Measurements from ENCODE around the gene ENG.

Gene ENG

DNA sequence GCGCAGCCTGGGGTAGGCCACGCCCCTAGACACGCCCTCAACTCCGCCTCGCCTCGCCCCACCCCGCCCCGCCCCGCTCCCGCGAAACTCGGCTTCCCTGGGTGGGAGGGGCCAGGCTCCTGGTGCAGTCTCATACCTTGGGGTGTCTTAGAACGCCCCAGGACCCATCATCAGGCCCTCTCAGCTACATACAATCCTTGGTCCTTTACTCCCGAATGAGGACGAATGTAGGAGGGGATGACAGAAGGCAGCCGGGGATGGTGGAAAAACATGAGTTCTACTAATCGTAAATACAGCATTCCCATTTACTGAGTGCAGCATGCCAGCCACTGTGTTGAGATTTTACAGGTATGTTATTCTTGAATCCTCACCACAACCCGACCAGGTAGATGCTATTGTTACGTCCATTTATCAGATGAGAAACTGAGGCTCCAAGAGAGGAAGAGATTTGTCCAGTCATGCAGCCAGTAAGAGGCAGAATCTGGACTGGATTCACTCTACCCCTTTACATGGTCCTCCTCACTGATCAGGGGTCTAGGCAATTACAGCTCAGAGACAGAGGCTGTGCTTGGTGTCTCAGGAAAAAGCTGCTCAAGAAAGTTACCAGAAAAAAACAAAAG is 82.8 kb downstream of the ENG start:
- DNase-seq, result no peak

DNA sequence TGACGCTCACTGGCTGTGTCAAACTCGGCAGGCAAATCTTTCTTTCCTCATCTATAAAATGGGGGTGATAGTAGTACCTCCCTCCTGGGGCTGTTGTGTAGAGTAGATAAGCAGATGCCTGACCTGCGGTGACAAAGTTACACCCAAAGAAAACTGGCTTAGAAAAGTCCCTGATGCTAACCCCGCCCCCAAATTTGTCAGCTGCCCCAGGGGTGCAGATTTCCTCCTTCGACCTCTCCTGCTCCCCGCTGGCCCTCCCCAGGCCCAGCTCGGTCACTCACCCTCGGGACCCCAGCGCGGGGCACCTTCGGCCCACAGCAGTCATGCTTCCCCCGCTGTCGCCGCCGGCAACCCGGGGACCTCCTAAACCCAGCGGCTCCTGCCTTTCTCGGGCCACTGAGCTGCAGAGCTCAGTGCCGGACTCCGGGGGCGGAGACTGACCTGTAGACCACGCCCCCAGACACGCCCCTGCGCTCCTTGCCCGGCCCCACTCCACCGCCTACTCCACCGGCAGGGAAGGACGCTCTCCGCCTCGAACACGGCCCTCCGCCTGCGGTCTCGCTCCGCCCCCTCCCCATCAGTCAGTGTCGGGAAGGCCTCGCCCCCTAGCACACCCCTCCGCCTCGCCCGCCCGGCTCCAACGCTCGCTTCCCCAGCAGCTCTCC is 83.4 kb downstream of the ENG start:
- peak; percentile 98 for DNase-seq

DNA sequence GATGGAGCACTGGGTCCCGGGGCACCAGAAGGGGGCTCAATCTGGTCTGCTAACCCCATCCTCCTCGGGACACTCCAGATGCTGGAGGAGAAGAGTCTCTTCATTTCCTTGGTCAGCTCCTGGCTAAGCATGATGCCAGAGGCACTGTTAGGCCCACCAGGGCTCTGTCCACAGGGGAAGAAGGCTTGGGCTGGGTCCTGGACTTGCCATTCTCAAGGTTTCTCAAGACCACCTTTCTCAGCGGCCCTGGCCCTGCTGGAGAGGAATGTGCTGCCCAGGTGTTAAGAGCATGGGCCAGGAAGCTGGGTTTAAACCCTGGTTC is 83.9 kb downstream of the ENG start:
- DNase-seq, result no peak

DNA sequence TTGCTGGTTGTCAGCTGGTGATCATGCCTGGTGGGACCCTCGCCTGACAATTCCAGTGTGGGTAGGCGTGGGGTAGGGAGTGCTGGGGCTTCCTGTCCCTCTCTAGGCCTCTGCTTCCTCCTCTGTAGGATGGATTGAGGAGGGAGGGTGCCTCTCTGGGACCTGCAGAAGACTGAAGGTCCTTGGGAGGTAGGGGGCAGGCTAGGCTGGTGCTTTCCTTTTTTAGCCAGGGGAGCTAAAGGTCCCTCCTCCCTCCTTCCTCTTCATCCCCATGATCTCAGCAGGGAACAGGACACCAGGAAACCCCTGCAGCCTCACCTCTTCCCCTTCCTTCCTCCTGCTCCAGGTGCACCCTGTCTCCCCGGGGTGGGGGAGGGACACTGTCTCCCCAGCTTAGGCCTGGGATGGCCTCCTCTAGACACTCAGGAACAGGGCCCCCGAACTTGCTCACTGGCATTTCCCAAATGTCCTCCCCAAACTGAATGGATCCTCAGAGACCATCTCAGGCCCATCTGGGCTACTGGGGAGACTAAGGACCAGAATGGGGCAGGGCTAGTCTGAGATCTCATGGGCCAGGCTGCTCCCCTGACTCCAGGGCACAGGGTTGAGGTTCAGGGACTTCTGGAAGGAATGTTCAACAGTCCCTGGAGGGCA is 84.4 kb downstream of the ENG start:
- DNase-seq, result no peak

DNA sequence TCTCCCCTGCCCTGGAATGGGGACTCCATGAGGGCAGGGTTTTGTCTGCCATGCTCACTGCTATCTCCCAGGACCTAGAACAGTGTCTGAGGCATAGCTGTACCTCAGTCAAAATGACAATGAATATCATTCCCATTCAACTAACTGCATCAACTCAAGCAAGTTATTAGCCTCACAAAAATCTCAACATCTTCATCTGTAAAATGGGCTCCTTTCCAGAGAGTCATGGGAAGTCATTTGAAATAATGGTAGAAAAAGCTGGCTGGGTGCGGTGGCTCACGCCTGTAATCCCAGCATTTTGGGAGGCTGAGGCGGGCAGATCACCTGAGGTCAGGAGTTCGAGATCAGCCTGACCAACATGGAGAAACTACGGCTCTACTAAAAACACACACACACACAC is 85.4 kb downstream of the ENG start:
- DNase-seq, result no peak

DNA sequence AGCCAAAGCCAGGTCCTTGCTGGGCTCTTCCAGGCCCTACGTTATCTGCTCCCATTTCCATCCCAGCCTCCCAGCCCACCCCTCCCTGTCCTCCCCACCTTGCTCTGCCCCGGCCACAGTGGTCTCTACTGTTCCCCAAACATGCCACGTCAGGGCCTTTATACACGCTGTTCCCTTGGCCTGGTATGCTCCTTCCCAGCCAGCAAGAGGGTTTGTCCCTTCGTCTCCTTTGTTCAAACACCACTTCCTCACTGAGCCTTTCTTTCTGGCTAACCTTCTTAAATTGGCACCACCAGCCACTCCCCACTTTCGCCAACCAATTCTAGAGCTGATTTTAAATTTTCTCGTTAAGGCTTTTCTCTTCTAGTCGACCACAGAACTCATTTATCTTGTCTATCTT is 85.8 kb downstream of the ENG start:
- no peak for DNase-seq

DNA sequence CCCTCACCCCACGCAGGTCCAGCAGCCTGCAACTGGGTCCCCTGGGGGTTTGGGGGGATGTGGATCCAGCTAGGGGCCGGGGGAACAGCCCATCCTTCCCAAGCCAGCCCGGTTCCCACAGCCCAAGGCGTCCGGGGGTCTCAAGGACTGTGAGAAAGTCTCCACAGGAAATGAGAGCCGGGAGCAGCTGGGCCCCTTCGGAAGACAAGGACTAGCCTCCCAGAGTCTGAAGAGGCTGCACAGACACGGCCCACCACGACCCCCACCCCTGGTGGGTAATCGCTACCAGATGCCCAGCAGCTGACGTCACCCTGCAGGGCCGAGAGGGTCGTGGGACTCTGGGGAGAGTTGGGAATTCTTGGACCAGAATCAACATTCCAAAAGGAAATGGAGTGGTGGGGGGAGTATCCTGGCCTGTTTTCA is 86.5 kb downstream of the ENG start:
- no peak for DNase-seq

DNA sequence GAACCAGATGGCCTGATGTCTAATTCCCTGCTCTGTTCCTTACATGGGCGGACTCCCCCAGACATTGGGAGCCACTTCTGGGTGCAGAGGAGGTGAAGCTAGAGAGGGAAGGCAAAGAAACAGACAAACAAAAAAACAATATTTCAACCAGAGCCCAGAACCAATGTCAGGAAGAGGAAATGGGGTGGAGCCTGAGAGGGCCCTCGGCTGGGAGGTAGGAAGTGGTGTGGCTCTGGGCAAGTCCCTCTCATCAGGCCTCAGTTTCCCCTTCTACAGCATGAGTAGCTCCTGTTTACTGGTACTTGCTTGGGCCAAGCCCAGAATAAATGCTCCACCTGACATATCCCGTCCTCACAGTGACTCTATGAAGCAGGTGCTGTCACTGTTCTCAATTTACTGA is 87.0 kb downstream of the ENG start:
- no peak for DNase-seq

DNA sequence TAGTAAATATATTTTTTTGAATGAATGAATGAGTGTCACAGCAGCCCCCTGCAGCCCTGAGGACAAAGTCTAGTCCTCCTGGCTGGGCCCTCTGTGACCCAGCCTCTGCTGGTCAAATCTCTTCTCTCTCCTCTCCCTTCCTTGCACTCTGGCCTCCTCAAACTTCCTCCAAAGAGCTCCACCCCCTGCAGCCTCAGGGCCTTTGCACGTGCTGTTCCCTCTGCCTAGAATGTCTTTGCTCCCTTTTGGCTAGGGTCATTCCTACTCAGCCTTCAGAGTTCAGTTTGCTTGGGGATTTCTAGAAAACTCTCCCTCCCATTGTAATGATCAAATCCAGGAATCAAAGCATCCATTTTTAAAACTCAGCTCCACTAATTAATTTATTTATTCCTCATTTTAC is 89.0 kb downstream of the ENG start:
- no peak for DNase-seq

Data from NCI-H1417 treated with DMSO at 0.1 percent for 48 hours (cell line).